ENCODE data around the gene PLCB2. TPM values are rescaled to one million over a fixed set of nuclear protein-coding genes. Genes with fewer than 3 reads are reported as not detected.

The PLCB2 gene
- total RNA-seq, 1 donor from 2014 or later, result 3.7 TPM

DNA sequence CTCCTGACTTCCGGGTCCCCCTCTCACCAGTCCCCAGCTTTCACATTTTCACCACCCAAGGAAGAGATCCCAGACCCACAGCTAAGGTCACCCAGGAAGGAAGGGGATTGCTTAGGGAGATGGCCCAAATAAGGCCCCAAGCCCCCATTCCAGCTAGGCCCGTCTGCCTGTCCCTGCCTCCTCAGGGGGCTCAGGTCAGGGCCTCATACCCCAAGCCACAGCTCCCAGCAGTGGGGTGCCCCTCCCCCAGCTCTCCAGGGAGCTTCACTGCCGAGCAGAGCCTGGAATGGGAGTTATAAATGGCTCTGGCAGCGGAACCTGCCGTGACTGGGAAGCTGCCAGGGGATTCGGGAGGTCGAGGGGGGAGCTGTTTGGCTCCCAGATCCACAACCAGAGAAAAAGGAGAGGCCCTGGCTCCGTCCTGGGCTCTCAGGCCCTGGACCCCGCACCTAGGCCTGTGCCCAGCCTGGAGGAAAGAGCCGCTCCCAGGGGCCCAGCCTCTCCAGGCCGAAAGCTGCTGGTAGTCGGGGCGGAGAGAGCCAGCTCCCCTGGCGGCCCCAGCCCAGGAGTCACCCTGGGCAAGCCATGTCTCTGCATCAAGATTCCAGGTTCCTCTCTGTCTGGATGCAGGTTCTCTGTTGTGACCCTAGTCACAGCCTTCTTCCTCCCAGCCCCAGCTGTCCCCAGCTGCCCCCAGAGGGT lies 32.5 kb upstream of the PLCB2 start:
- no peak for FAIRE-seq
- TF ChIP-seq, protein P1, sequence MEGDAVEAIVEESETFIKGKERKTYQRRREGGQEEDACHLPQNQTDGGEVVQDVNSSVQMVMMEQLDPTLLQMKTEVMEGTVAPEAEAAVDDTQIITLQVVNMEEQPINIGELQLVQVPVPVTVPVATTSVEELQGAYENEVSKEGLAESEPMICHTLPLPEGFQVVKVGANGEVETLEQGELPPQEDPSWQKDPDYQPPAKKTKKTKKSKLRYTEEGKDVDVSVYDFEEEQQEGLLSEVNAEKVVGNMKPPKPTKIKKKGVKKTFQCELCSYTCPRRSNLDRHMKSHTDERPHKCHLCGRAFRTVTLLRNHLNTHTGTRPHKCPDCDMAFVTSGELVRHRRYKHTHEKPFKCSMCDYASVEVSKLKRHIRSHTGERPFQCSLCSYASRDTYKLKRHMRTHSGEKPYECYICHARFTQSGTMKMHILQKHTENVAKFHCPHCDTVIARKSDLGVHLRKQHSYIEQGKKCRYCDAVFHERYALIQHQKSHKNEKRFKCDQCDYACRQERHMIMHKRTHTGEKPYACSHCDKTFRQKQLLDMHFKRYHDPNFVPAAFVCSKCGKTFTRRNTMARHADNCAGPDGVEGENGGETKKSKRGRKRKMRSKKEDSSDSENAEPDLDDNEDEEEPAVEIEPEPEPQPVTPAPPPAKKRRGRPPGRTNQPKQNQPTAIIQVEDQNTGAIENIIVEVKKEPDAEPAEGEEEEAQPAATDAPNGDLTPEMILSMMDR (IDR thresholded peaks at IDR 0.05; ENCODE audit: insufficient read depth, low read depth, low read length), result no peak
- TF ChIP-seq EZH2 (IDR thresholded peaks at IDR 0.05; ENCODE audit: insufficient read depth, low read length), result no peak

DNA sequence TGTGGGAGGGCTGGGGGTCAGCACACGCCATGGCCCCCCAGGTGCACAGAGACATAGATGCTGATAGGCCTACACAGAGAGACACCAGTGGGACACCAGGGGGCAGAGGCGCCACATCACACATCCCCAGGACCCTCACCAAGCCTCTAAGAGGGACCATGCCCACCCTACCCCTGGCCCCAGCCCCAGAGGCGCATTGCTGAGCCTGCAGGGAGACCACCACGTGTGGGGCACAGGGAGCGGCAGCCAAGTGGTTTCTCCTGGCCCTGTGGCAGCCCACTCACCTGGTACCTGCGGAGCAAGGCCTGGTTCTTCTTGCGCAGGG lies 31.8 kb upstream of the PLCB2 start:
- H3K4me2 ChIP-seq (ENCODE audit: low read length), result peak overlapping the region; percentile 90
- no peaks in the 10 kb centered on the region for H3K27me3 Mint-ChIP-seq (ENCODE audit: low read depth, unreplicated experiment)
- no peak overlapping the region for H3K4me3 Mint-ChIP-seq (ENCODE audit: unreplicated experiment)
- peaks cover 36% of the 10 kb centered on the region for H3K79me2 ChIP-seq (ENCODE audit: insufficient read depth, low read length)
- no peak overlapping the region for H2AFZ ChIP-seq (ENCODE audit: low read depth, low read length)
- H3K27ac ChIP-seq (ENCODE audit: low read depth, low read length), result peak overlapping the region; percentile 99
- peak overlapping the region; percentile 68 for H3K4me3 ChIP-seq (ENCODE audit: insufficient read depth, low read depth, low read length)
- peaks cover 43% of the 10 kb centered on the region for H3K4me1 Mint-ChIP-seq (ENCODE audit: low read depth, unreplicated experiment)
- peak overlapping the region; percentile 98 for H3K27ac Mint-ChIP-seq (ENCODE audit: unreplicated experiment)
- DNase-seq (ENCODE audit: low read depth), result no peak
- H4K20me1 ChIP-seq (ENCODE audit: insufficient read depth, low read length), result no peaks in the 10 kb centered on the region
- peaks cover 73% of the 10 kb centered on the region for H3K4me1 ChIP-seq (ENCODE audit: insufficient read depth, low read length)
- no peaks in the 10 kb centered on the region for H3K36me3 Mint-ChIP-seq (ENCODE audit: low read depth, unreplicated experiment)
- H3K36me3 ChIP-seq (ENCODE audit: insufficient read depth, low read length), result peaks cover 3% of the 10 kb centered on the region
- no peak for TF ChIP-seq EZH2 (IDR thresholded peaks at IDR 0.05; ENCODE audit: insufficient read depth, low read length)
- TF ChIP-seq, protein P1 (IDR thresholded peaks at IDR 0.05; ENCODE audit: insufficient read depth, low read depth, low read length), result no peak
- peak overlapping the region; percentile 92 for H3K9ac ChIP-seq (ENCODE audit: low read length)
- no peaks in the 10 kb centered on the region for H3K9me3 Mint-ChIP-seq (ENCODE audit: unreplicated experiment)
- H3K9me3 ChIP-seq (ENCODE audit: insufficient read depth, low read depth, low read length), result no peaks in the 10 kb centered on the region
- no peak for FAIRE-seq
- no peaks in the 10 kb centered on the region for H3K27me3 ChIP-seq (ENCODE audit: insufficient read depth, low read length)

More for the DNA sequence above, 32.5 kb upstream of the PLCB2 start:
- no peaks in the 10 kb centered on the region for H3K27me3 Mint-ChIP-seq (ENCODE audit: low read depth, unreplicated experiment)
- peak; percentile 73 for DNase-seq (ENCODE audit: low read depth)
- Histone ChIP-seq H3K79me2 (ENCODE audit: insufficient read depth, low read length) (peaks cover 36% of the 10 kb centered on the region), H3K4me1 (ENCODE audit: insufficient read depth, low read length) (peaks cover 71% of the 10 kb centered on the region), H3K27me3 (ENCODE audit: insufficient read depth, low read length) (no peaks in the 10 kb centered on the region), H3K27ac (ENCODE audit: low read depth, low read length) (peak overlapping the region; percentile 99), H3K9me3 (ENCODE audit: insufficient read depth, low read depth, low read length) (no peaks in the 10 kb centered on the region), H3K36me3 (ENCODE audit: insufficient read depth, low read length) (no peaks in the 10 kb centered on the region), H3K9ac (ENCODE audit: low read length) (peak overlapping the region; percentile 92), H3K4me2 (ENCODE audit: low read length) (peak overlapping the region; percentile 90), H2AFZ (ENCODE audit: low read depth, low read length) (peak overlapping the region; percentile 29), H3K4me3 (ENCODE audit: insufficient read depth, low read depth, low read length) (peak overlapping the region; percentile 68), H4K20me1 (ENCODE audit: insufficient read depth, low read length) (no peaks in the 10 kb centered on the region)
- peak overlapping the region; percentile 69 for H3K27ac Mint-ChIP-seq (ENCODE audit: unreplicated experiment)
- no peaks in the 10 kb centered on the region for H3K9me3 Mint-ChIP-seq (ENCODE audit: unreplicated experiment)
- H3K36me3 Mint-ChIP-seq (ENCODE audit: low read depth, unreplicated experiment), result no peaks in the 10 kb centered on the region
- peaks cover 43% of the 10 kb centered on the region for H3K4me1 Mint-ChIP-seq (ENCODE audit: low read depth, unreplicated experiment)
- H3K4me3 Mint-ChIP-seq (ENCODE audit: unreplicated experiment), result no peak overlapping the region

All from astrocyte (in vitro differentiated cells and primary cell).